ENCODE measurements around the gene CCDC85C. TPM values are rescaled to one million over a fixed set of nuclear protein-coding genes. Genes with fewer than 3 reads are reported as not detected.

CCDC85C gene
- total RNA-seq, 2 experiments from 2014 or later = 6.4 to 15.0 TPM

- no peaks in the 10 kb centered on the region for H3K79me2 ChIP-seq (ENCODE audit: insufficient read depth, low read depth, low read length)
- POLR2A ChIA-PET = no interaction called here
- BruUV-seq (replicated peaks) = no TSS peak
Observed at GRCh38 chr14:99581374-99581773, 22.6 kb downstream of the CCDC85C start.

DNA sequence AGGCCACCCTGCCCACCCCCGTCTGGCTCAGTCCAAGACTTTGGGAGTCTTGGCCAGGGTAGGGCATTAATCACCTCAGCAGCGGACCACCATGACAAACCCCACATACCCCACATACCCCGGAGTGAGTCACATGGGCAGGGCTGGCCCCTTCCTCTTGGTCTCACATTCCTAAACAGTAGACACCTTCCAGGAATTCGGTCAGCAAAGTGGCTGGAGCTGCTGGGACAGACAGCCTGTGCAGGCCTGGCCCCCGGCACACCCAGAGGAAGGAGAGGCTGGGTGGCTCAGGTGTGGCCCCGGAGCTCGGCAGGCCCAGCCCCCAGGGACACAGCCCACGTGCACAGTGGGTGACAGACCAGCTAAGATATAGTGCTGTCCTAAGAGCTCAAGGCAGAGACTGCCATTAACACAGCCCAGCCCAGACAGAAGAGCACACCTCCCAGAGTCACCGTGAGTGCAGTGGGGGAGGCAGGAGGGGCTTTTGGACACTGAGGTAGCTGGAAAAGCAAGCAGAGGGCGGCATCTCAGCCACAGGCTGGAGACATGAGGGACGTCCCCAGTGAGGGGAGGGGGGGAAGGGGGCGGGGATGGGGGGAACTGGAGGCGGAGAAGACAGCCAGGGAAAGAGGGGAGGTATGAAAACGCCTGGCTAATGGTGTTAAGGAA is 24.0 kb downstream of the CCDC85C start:
- peak; percentile 17 for DNase-seq (ENCODE audit: low spot score)
- no peak overlapping the region for H3K4me3 ChIP-seq (ENCODE audit: low read depth, low read length, poor library complexity, severe bottlenecking)
- H3K4me1 ChIP-seq (ENCODE audit: insufficient read depth, low read length, poor library complexity, severe bottlenecking) = peaks cover 14% of the 10 kb centered on the region
- ChIA-PET POLR2A (interaction anchor here (0.6 kb wide), 1 partner anchor 71 kb away, joined by 5 read pairs; no protein-coding TSS in a partner anchor), CTCF (ENCODE audit: unreplicated experiment) (no interaction called here)
- H4K20me1 ChIP-seq (ENCODE audit: insufficient read depth, low read length) = no peaks in the 10 kb centered on the region
- H3K9me3 ChIP-seq (ENCODE audit: low read length) = no peaks in the 10 kb centered on the region
- H3K9me2 ChIP-seq (ENCODE audit: insufficient read depth, low read length) = no peaks in the 10 kb centered on the region
- no peaks in the 10 kb centered on the region for H3K36me3 ChIP-seq (ENCODE audit: insufficient read depth, low read length)
- no peak overlapping the region for H2AFZ ChIP-seq (ENCODE audit: low read length)
- H3K27ac ChIP-seq (ENCODE audit: low read depth, low read length, poor library complexity, severe bottlenecking) = no peak overlapping the region
- BruUV-seq (replicated peaks) = no TSS peak
- intact Hi-C loops (cut with micrococcal nuclease; ENCODE audit: unreplicated experiment) = no loop called here
- no peak for TF ChIP-seq EZH2phosphoT487 (IDR thresholded peaks at IDR 0.05; ENCODE audit: borderline replicate concordance, low read depth, low read length)
- TF ChIP-seq, protein P1, sequence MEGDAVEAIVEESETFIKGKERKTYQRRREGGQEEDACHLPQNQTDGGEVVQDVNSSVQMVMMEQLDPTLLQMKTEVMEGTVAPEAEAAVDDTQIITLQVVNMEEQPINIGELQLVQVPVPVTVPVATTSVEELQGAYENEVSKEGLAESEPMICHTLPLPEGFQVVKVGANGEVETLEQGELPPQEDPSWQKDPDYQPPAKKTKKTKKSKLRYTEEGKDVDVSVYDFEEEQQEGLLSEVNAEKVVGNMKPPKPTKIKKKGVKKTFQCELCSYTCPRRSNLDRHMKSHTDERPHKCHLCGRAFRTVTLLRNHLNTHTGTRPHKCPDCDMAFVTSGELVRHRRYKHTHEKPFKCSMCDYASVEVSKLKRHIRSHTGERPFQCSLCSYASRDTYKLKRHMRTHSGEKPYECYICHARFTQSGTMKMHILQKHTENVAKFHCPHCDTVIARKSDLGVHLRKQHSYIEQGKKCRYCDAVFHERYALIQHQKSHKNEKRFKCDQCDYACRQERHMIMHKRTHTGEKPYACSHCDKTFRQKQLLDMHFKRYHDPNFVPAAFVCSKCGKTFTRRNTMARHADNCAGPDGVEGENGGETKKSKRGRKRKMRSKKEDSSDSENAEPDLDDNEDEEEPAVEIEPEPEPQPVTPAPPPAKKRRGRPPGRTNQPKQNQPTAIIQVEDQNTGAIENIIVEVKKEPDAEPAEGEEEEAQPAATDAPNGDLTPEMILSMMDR (conservative IDR thresholded peaks at IDR 0.05; ENCODE audit: low read length) = no peak
- no peak overlapping the region for H3K4me2 ChIP-seq (ENCODE audit: low read length)
- H3K79me2 ChIP-seq (ENCODE audit: insufficient read depth, low read depth, low read length) = no peaks in the 10 kb centered on the region

More at GRCh38 chr14:99581374-99581773, 22.6 kb downstream of the CCDC85C start:
- Histone ChIP-seq H3K9me3 (ENCODE audit: low read length) (no peaks in the 10 kb centered on the region), H3K27ac (ENCODE audit: low read depth, low read length, poor library complexity, severe bottlenecking) (no peak overlapping the region), H4K20me1 (ENCODE audit: insufficient read depth, low read length) (no peaks in the 10 kb centered on the region), H3K36me3 (ENCODE audit: insufficient read depth, low read length) (no peaks in the 10 kb centered on the region), H3K4me2 (ENCODE audit: low read length) (no peak overlapping the region), H3K9me2 (ENCODE audit: insufficient read depth, low read length) (no peaks in the 10 kb centered on the region), H3K4me3 (ENCODE audit: low read depth, low read length, poor library complexity, severe bottlenecking) (no peak overlapping the region), H3K4me1 (ENCODE audit: insufficient read depth, low read length, poor library complexity, severe bottlenecking) (peaks cover 22% of the 10 kb centered on the region), H2AFZ (ENCODE audit: low read length) (no peak overlapping the region)
- TF ChIP-seq, protein P1 (conservative IDR thresholded peaks at IDR 0.05; ENCODE audit: low read length) = no peak
- TF ChIP-seq EZH2phosphoT487 (IDR thresholded peaks at IDR 0.05; ENCODE audit: borderline replicate concordance, low read depth, low read length) = no peak
- DNase-seq (ENCODE audit: low spot score) = no peak
- CTCF ChIA-PET (ENCODE audit: unreplicated experiment) = no interaction called here
- intact Hi-C loops (cut with micrococcal nuclease; ENCODE audit: unreplicated experiment) = no loop called here

- DNase-seq (ENCODE audit: low spot score) = no peak
- H2AFZ ChIP-seq (ENCODE audit: low read length) = no peak overlapping the region
- peaks cover 11% of the 10 kb centered on the region for H3K4me1 ChIP-seq (ENCODE audit: insufficient read depth, low read length, poor library complexity, severe bottlenecking)
- H4K20me1 ChIP-seq (ENCODE audit: insufficient read depth, low read length) = no peaks in the 10 kb centered on the region; the same call in 1 of the 2 replicates
- H3K4me3 ChIP-seq (ENCODE audit: low read depth, low read length, poor library complexity, severe bottlenecking) = no peak overlapping the region
- no peaks in the 10 kb centered on the region for H3K9me3 ChIP-seq (ENCODE audit: low read length)
- H3K9me2 ChIP-seq (ENCODE audit: insufficient read depth, low read length) = no peaks in the 10 kb centered on the region
- TF ChIP-seq, protein P1 (conservative IDR thresholded peaks at IDR 0.05; ENCODE audit: low read length) = no peak
- TF ChIP-seq EZH2phosphoT487 (IDR thresholded peaks at IDR 0.05; ENCODE audit: borderline replicate concordance, low read depth, low read length) = no peak
- no peaks in the 10 kb centered on the region for H3K79me2 ChIP-seq (ENCODE audit: insufficient read depth, low read depth, low read length)
- CTCF ChIA-PET (ENCODE audit: unreplicated experiment) = no interaction called here
- POLR2A ChIA-PET = no interaction called here
- H3K27ac ChIP-seq (ENCODE audit: low read depth, low read length, poor library complexity, severe bottlenecking) = no peak overlapping the region
- H3K4me2 ChIP-seq (ENCODE audit: low read length) = no peak overlapping the region
- intact Hi-C loops (cut with micrococcal nuclease; ENCODE audit: unreplicated experiment) = no loop called here
- no TSS peak for BruUV-seq (replicated peaks)
- no peaks in the 10 kb centered on the region for H3K36me3 ChIP-seq (ENCODE audit: insufficient read depth, low read length)
Observed at GRCh38 chr14:99579120-99579836, 24.7 kb downstream of the CCDC85C start.

All from OCI-LY7 (cell line).